HS-27A (cell line): ENCODE data around the gene AMIGO2.
"Not testable (repeated sequence)": the region's sequence is repeated elsewhere in the genome, so short reads cannot be mapped to it uniquely, and the experiment has no call there.

Source experiments
- DNase-seq: peaks from one replicate; pipeline ENCODE4 v3.0.0-alpha.2; 2012; ENCODE audit warnings: low read depth, missing footprints

Gene AMIGO2

GRCh38 chr12:47073951-47074350, 5.8 kb downstream of the AMIGO2 start:
- no peak for DNase-seq

GRCh38 chr12:47071241-47071852, 8.4 kb downstream of the AMIGO2 start:
- DNase-seq: no peak

- no peak for DNase-seq
Observed at GRCh38 chr12:47070310-47070709, 9.4 kb downstream of the AMIGO2 start.

GRCh38 chr12:47068539-47068938, 11.2 kb downstream of the AMIGO2 start:
- no peak for DNase-seq

- no peak for DNase-seq
Observed at GRCh38 chr12:47067771-47068431, 11.9 kb downstream of the AMIGO2 start.

GRCh38 chr12:47067176-47067575, 12.6 kb downstream of the AMIGO2 start:
- no peak for DNase-seq

- DNase-seq: no peak
Observed at GRCh38 chr12:47066278-47067025, 13.3 kb downstream of the AMIGO2 start.

GRCh38 chr12:47065546-47065945, 14.2 kb downstream of the AMIGO2 start:
- DNase-seq: no peak

GRCh38 chr12:47058640-47059039, 21.1 kb downstream of the AMIGO2 start:
- DNase-seq: not testable (repeated sequence)

GRCh38 chr12:47056944-47057343, 22.8 kb downstream of the AMIGO2 start:
- not testable (repeated sequence) for DNase-seq

GRCh38 chr12:47055856-47056255, 23.9 kb downstream of the AMIGO2 start:
- not testable (repeated sequence) for DNase-seq

GRCh38 chr12:47054659-47055058, 25.1 kb downstream of the AMIGO2 start:
- no peak for DNase-seq

GRCh38 chr12:47053961-47054360, 25.8 kb downstream of the AMIGO2 start:
- DNase-seq: no peak

- DNase-seq: no peak
Observed at GRCh38 chr12:47052274-47052673, 27.5 kb downstream of the AMIGO2 start.

- not testable (repeated sequence) for DNase-seq
Observed at GRCh38 chr12:47051291-47051690, 28.5 kb downstream of the AMIGO2 start.

- DNase-seq: no peak
Observed at GRCh38 chr12:47048541-47048940, 31.2 kb downstream of the AMIGO2 start.

GRCh38 chr12:47041327-47041726, 38.4 kb downstream of the AMIGO2 start:
- no peak for DNase-seq

GRCh38 chr12:47039756-47040155, 40.0 kb downstream of the AMIGO2 start:
- no peak for DNase-seq

- DNase-seq: no peak
Observed at GRCh38 chr12:47039079-47039478, 40.7 kb downstream of the AMIGO2 start.

GRCh38 chr12:47038270-47038748, 41.5 kb downstream of the AMIGO2 start:
- DNase-seq: no peak

- no peak for DNase-seq
Observed at GRCh38 chr12:47035484-47035883, 44.3 kb downstream of the AMIGO2 start.

- no peak for DNase-seq
Observed at GRCh38 chr12:47034661-47035060, 45.1 kb downstream of the AMIGO2 start.
